GM21381 (cell line): ENCODE results near the gene CYB561D2.

ENCODE experiments used
- ATAC-seq: cut with Tn5 transposase; IDR thresholded peaks from one replicate; pipeline ENCODE4 v1.9.1; 2021; ENCODE audit warnings: mild to moderate bottlenecking, moderate library complexity; ENCODE audit not compliant: unreplicated experiment

The CYB561D2 gene

GRCh38 chr3:50388016-50388719 is 37.5 kb downstream of the CYB561D2 start:
- ATAC-seq = no peak

GRCh38 chr3:50388720-50389413 is 38.2 kb downstream of the CYB561D2 start:
- no peak for ATAC-seq

- no peak for ATAC-seq
Observed at GRCh38 chr3:50389414-50389767, 38.7 kb downstream of the CYB561D2 start.

- no peak for ATAC-seq
Observed at GRCh38 chr3:50390508-50391224, 40.0 kb downstream of the CYB561D2 start.

GRCh38 chr3:50392101-50392715 is 41.5 kb downstream of the CYB561D2 start:
- ATAC-seq = no peak

GRCh38 chr3:50393061-50393460 is 42.4 kb downstream of the CYB561D2 start:
- ATAC-seq = no peak

GRCh38 chr3:50395070-50395860 is 44.6 kb downstream of the CYB561D2 start:
- ATAC-seq = no peak

- ATAC-seq = no peak
Observed at GRCh38 chr3:50396502-50396901, 45.8 kb downstream of the CYB561D2 start.

- ATAC-seq = no peak
Observed at GRCh38 chr3:50401978-50402595, 51.4 kb downstream of the CYB561D2 start.
